Measurements from ENCODE around the gene PRPS1.
"Not testable (repeated sequence)": the region's sequence is repeated elsewhere in the genome, so short reads cannot be mapped to it uniquely, and the experiment has no call there.

PRPS1 gene

GRCh38 chrX:107627838-107628661 is at the start of gene PRPS1:
TSS of gene PRPS1 (plus strand) at chrX:107628510. CDS start at chrX:107628629, 119 bp downstream.
- DNase-seq: peak; percentile 77

- no peak for DNase-seq
Measured at GRCh38 chrX:107579956-107580355, 48.4 kb upstream of the PRPS1 start.

- no peak for DNase-seq
Measured at GRCh38 chrX:107581923-107582322, 46.4 kb upstream of the PRPS1 start.

- no peak for DNase-seq
Measured at GRCh38 chrX:107589243-107589642, 39.1 kb upstream of the PRPS1 start.

GRCh38 chrX:107596651-107597050 is 31.7 kb upstream of the PRPS1 start:
- no peak for DNase-seq

- no peak for DNase-seq
Measured at GRCh38 chrX:107597264-107597663, 31.0 kb upstream of the PRPS1 start.

- no peak for DNase-seq
Measured at GRCh38 chrX:107597791-107598190, 30.5 kb upstream of the PRPS1 start.

- no peak for DNase-seq
Measured at GRCh38 chrX:107599450-107599861, 28.9 kb upstream of the PRPS1 start.

GRCh38 chrX:107600366-107600765 is 27.9 kb upstream of the PRPS1 start:
- DNase-seq: no peak

- DNase-seq: no peak
Measured at GRCh38 chrX:107601326-107601725, 27.0 kb upstream of the PRPS1 start.

GRCh38 chrX:107601759-107602158 is 26.6 kb upstream of the PRPS1 start:
- no peak for DNase-seq

GRCh38 chrX:107602694-107603239 is 25.5 kb upstream of the PRPS1 start:
- no peak for DNase-seq

- DNase-seq: no peak
Measured at GRCh38 chrX:107603429-107604159, 24.7 kb upstream of the PRPS1 start.

GRCh38 chrX:107609061-107609460 is 19.2 kb upstream of the PRPS1 start:
- not testable (repeated sequence) for DNase-seq

GRCh38 chrX:107610667-107611066 is 17.6 kb upstream of the PRPS1 start:
- no peak for DNase-seq

GRCh38 chrX:107619885-107620322 is 8.4 kb upstream of the PRPS1 start:
- no peak for DNase-seq

- no peak for DNase-seq
Measured at GRCh38 chrX:107624893-107625292, 3.4 kb upstream of the PRPS1 start.

GRCh38 chrX:107625739-107626138 is 2.6 kb upstream of the PRPS1 start:
- no peak for DNase-seq

- no peak for DNase-seq
Measured at GRCh38 chrX:107626481-107626880, 1.8 kb upstream of the PRPS1 start.

GRCh38 chrX:107626916-107627315 is 1.4 kb upstream of the PRPS1 start:
- no peak for DNase-seq

GRCh38 chrX:107628662-107629539 is 591 bp downstream of the PRPS1 start:
- DNase-seq: peak; percentile 29

GRCh38 chrX:107629540-107629909 is 1.2 kb downstream of the PRPS1 start:
- no peak for DNase-seq
